Esophagus mucosa (tissue), 1 donor: ENCODE results near the gene GLP2R. TPM values are rescaled to one million over a fixed set of nuclear protein-coding genes. Genes with fewer than 3 reads are reported as not detected.

ENCODE experiments used
- ATAC-seq: fragments of 200-7000 bp; cut with Tn5 transposase; one replicate; pipeline ENCODE4 v1.9.1; 2020
- total RNA-seq: library from RNA; stranded (reverse); gene quantifications from one replicate; pipeline ENCODE4 v1.2.4, GENCODE V29; 2023
- donor health status: DM: yes; HTN: yes; CAD: no.

Gene GLP2R
- total RNA-seq, 1 donor from 2014 or later, result not detected

DNA sequence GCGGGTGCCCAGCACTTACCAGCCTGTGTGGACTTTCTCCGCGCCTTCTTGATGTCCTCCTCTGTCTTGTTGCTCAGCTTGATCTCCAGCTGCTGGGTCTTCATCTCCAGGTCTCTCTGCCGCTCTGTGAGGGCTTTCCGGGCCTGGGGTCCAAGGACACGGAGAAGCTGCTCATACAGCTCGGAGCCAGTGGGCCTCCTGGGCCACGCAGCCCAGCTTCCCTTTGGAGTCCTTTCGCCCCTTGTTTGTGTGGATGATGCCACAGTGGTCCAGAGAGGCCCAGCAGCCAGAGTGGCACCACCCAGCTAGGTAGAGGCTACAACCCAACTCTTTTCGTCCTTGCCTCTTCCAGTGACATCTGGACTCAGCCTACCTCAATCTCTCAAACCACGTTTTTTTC, 99.7 kb downstream of the GLP2R start:
- ATAC-seq, result no peak

DNA sequence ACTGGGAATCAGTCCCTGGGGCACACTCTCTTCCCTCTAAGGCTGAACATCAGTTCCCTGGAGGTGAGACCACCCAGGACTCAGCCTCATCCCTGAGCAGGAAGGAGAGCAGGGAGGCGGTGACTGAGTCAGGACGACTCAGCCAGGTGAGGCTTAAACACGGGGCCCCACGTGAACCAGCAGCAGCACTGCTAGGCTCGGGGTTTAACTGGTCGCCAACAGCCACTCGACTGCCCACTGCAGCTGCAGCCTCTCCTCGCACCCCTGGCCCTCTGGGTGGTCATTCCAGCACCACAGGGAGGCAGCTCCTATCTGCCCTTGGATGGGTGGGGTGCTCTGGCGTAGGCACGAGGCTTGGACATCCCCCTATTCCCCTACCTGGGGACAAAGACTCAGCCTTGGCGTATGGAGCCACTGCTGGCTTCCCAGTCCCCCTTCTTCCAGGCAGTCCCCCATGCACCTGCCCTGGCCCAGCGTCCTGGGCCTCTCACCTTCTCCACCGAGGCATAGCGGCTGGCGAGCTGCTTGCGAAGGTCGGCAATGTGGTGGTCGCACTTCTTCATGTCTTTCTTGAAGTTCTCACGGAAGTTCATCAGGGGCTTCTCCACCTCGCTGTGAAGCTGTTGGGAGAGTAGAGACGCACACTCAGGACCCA, 100.6 kb downstream of the GLP2R start:
- no peak for ATAC-seq

DNA sequence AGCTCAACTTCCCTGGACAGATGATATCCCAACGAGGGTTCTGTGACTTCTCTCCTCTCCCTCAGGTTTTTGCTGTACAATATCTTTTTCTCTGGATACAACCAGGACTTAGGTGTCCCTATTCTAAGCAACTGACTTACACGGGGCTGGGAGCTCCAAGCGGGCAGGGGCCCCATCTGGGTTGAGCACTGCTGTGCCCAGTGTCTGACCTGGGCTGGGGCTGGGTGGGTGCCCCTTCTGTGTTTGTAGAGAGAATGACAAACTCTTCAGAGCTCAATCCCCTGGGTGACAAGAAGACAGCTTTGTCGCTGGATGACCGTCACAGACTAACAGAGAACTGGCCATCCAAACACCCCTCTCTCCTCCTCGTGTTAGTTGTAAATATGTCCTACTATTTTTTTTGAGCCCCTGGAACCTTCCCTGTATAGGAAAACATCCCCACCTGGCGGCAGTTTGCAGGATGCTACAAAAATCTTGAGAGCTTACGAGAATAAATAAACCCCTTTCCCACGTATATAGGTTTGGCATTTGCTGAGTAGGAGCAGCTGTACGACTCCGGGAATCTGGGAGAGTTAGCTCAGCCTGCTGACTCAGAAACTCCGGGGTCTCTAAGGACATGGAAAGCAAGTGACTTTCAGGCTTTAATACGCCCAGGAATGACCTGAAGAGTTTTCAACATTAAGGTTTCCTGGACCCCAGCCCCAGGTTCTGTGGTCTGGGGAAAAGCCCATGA, 103.0 kb downstream of the GLP2R start:
- ATAC-seq, result no peak

DNA sequence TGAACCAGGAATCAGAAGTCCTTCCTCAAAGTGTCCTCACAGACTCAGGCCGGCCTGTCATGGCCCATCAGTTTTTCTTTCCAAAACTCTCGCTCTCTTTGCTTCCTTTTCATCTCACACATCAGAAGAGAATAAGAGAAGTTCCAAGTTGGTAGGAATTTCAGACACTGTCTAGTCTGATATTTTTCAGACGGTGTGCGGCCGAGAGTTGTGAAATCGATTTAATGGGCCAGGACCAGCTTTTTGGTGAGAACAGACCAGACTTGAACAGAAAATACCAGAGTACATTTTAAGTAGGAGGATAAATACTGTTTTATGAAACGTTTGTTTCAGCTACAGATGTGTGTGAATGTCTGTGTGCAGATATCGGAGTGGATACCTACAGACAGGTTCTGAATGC, 104.1 kb downstream of the GLP2R start:
- ATAC-seq, result no peak

DNA sequence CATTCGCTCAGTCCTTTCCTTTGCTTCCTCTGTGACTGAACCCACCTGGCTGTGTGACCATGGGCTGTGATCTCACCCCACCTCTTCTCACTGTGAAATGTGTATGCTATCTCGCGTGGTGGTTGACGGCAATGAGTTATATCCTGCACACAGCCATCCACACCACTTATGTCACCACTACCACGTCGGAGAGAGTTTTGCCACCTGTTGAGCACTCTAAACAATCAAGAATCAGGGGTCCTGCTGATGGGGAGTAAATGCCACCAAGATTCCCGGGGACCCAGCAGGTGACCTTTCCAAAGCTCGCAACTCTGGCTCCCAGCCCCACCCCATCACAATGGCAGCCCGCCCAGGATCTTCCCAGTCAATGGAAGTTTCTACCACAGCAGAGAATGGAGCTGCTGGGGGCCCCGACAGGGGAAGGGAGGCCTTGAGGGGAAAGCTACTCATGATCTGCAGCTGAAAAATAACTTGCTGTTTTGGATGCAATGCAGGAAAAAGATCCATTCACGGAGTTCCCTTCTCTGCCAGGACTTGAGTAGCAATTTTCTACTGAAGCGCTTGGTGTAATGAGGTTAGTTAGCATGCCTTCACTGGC, 105.5 kb downstream of the GLP2R start:
- no peak for ATAC-seq

DNA sequence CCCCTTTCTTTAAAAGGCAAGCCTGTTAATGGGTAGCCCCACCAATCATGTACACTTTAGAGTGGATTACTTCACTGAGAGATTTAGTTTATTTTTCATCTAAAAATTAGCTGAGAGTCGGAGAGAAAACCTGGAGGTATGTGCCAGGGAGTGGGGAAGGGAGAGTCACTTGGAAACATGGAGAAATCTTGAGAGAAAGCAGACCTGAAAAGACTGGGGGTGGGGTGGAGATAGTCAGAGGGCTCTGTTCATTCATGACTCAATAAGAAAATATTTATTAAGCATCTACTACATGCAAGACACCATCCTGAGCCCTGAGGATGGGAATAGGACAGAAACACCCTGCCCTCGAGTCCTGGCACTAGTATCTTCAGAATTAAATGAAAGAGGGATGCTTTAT, 106.8 kb downstream of the GLP2R start:
- ATAC-seq, result no peak

DNA sequence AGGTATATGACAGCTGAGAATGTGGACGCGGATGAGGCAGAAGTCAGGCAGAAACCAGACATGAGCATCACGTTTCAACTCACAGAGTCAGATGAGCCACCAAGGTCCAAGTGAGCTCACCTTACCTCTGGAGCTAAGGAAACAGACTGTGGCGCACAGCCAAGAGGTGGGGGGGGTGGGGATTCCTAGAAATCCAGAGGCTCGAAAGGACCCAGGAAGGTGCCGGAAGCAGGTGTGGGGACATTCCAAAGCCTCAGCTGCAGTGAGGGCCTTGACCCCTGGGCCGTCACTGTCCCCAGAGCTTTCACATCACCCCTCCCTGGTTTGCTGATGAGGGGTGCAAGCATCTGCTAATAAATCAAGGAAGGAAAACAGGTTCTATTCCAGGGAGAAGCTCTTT, 108.6 kb downstream of the GLP2R start:
- ATAC-seq, result no peak

DNA sequence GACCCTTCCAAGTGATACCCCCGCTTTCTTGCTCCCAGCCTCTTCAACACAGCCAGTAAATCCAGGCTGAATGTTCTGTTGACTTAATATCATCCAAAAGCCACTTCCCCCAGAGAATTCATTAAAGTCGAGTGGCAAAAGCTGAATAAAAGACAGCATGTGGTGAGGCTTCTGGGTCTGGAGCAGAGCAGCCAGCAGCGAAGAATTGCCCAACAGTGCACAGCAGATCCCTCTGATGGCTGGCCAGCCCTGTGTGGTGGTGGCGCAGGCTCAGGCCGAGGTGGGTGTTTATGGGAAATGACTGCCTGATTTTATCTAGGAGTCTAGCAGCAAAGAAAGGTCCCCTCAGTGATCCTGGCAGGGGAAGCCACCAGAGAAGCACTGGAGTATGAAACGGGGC, 109.7 kb downstream of the GLP2R start:
- no peak for ATAC-seq

DNA sequence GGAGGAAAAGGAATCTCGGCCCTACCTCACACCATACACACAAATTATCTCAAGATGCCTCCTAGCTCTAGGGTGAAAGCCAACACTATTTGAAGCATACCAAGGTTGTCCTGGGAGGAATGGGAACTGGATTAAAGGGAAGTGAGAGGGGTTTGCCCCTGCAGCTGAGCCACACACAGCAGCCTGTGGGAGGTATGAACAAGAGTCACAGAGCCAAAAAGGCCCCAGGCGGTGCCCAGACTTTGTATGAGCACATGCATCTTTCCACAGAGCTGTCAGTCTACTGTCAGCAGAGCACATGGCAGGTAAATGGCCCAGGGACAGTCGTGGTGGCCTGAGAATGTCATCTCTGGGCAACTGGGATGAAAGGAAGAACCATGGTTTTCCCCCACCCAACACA, 110.4 kb downstream of the GLP2R start:
- ATAC-seq, result no peak

DNA sequence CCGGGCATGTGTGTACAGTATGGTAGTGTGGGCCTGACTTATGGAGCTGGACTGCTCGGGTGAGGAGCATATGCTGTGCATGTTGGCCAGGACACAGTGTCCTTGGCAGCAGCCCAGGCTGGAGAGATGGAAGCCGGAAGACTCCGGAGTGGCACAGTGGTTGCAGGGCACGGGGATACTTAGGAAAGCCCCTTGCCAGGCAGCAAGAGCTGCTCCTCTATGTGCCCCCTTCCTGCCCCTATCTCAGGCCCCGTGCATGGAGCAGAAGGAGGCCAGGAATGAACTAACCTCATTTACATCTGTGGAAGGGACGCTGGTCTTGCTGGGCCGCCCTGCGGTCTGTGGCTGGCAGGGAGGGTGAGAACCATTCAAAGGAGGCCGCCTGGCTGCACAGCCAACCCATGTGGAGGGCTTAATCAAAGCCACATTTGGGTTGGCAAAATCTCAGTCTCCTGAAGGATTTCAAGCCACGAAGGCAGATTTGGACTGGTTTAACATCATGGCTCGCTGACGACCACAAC, 111.6 kb downstream of the GLP2R start:
- ATAC-seq, result peak; percentile 41

DNA sequence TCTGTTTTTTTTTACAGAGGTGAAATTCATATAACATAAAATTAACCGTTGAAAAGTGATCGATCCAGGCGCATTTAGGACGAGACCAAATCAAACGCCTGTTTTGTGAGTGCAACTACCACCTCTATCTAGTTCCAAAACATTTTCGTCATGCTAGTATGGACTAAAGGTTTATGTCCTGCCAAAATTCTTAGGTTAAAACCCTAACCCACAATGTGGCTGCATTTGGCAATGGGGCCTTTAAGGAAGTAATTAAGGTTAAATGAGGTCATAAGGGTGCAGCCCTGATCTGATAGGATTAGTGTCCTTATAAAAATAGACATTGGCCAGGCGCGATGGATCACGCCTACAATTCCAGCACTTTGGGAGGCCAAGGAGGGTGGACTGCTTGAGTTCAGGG, 112.2 kb downstream of the GLP2R start:
- ATAC-seq, result no peak

DNA sequence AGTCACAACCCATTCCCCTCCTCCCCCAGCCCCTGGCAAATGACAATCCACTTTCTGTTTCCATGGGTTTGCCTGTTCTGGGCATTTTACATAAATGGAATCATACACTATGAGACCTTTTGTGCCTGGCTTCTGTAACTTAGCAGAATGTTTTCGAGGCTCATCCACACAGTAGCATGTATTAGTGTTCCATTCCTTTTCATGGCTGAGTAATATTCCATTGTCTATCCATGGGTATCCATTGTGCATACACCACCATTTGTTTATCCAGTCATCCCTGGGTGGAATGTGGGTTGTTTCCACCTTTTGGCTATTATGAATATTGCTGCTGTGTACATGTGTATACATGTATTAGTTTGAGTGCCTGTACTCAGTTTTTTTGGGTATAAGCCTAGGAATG, 113.0 kb downstream of the GLP2R start:
- no peak for ATAC-seq

DNA sequence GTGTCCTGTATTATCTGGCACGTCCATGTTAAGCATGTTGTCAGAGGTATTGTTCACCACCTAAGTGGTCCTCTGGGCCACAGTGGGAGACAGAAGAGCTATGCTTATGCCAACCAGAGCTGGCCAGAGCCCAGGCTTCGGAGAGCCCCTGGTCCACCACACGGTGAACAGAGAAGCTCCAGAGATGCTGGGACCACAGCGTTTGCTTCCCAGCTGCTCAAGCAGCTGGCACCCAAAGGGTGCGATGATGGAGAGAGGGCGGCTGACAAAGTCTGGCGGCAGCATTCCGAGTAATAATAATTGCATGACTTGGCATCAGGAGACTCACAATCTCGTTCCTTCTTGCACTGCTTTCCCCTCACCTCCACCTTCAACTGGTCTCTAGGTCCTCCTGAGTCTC, 115.1 kb downstream of the GLP2R start:
- no peak for ATAC-seq

DNA sequence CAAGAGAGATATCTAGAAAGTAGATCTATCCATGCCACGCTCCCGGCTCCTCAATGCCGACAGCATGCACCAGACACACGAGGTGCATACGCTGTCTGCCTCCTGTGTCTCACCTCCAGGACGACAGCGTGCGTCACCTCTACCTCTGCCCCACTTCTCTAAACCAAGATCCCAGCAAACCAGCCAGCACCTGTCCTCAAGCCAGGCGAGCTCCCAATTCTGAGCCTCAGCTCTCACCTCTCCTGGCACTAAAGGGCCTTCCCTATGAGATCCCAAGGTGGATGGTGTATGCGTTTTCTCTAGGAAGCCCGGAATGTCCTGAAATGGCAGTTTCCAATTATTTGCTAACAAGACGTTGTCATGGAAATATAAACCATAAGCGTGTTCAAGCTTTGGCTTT, 115.6 kb downstream of the GLP2R start:
- no peak for ATAC-seq

Other genes with a start within 250 kb of the GLP2R start
- gene CFAP52, start 249.3 kb upstream of the GLP2R start, total RNA-seq, result not detected
- gene USP43, start 180.4 kb upstream of the GLP2R start, total RNA-seq, result 8.8 TPM
- gene DHRS7C, start 34.3 kb upstream of the GLP2R start, total RNA-seq, result not detected
- gene GSG1L2, start 3.8 kb upstream of the GLP2R start, total RNA-seq, result not detected
- not detected for gene RCVRN, start 79.3 kb downstream of the GLP2R start, total RNA-seq